GM19455 (cell line): ENCODE results near the gene SEMA3G.

Experiments used
- ATAC-seq: cut with Tn5 transposase; IDR thresholded peaks from one replicate; pipeline ENCODE4 v1.9.1; 2021; ENCODE audit not compliant: unreplicated experiment

SEMA3G gene

GRCh38 chr3:52396907-52397591, 47.9 kb downstream of the SEMA3G start:
- ATAC-seq: no peak

- no peak for ATAC-seq
Measured at GRCh38 chr3:52396011-52396906, 48.6 kb downstream of the SEMA3G start.

DNA sequence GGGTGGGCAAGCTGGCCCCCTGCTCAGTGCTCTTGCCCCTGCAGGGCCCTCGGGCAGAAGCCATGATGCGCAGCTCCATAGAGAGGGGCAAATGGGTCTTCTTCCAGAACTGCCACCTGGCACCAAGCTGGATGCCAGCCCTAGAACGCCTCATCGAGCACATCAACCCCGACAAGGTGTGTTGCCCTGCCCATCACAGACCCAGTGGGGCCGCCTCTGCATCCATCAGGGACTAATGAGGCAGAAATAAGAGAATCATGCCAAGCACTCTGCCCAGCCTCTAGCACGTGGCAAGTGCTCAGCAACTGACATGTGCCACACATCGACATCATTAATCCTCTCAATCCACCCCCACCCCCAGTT, 49.4 kb downstream of the SEMA3G start:
- no peak for ATAC-seq

DNA sequence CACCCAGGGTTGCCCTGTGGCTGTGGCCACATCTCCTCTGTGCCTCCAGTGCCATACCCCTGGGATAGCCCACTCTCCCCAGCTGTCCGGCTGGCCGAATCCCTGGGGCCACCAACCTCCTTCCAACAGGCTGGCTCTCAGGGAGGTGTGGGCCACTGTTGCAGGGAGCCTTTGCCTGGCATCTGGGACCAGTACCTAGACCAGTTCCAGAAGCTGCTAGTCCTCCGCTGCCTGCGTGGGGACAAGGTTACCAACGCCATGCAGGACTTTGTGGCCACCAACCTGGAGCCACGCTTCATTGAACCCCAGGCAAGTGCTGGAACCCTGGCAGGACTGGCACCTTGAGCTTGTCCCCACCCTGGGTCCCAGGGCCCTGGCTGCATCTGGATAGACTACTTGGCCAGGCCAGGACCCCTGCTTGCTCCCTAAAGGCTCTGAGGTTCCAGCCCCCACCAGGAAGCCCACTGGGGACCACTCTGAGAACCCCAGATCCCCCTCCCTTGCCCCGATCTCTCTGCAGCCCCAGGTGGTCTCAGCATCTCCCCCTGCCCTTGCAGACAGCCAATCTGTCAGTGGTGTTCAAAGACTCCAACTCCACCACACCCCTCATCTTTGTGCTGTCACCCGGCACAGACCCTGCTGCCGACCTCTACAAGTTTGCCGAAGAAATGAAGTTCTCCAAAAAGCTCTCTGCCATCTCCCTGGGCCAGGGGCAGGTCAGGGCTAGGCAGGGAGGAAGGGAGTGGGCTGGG, 50.0 kb downstream of the SEMA3G start:
- no peak for ATAC-seq

- no peak for ATAC-seq
Measured at GRCh38 chr3:52393959-52394670, 50.8 kb downstream of the SEMA3G start.

DNA sequence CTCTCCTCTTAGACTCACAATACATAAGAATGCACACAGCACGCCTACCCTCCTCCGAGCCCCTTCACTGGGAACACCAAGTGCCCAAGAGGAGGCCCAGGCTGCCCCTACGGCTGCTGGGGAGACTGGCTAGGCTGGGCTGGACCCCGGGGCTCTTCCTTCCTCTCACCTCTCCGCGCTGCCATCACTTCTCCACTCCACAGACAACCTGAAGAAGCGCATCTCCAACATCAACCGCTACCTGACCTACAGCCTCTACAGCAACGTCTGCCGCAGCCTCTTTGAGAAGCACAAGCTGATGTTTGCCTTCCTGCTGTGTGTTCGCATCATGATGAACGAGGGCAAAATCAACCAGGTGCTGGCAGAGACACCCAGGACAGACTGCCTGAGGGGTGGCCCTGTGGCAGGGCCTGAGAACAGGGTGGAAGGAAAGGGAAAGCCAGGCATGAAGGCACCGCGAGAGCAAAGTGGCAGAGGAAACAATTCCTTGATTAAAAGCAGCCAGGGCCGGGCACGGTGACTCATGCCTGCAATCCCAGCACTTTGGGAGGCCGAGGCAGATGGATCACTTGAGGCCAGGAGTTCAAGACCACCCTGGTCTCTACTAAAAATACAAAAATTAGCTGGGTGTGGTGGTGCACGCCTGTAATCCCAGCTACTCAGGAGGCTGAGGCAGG, 51.6 kb downstream of the SEMA3G start:
- no peak for ATAC-seq

DNA sequence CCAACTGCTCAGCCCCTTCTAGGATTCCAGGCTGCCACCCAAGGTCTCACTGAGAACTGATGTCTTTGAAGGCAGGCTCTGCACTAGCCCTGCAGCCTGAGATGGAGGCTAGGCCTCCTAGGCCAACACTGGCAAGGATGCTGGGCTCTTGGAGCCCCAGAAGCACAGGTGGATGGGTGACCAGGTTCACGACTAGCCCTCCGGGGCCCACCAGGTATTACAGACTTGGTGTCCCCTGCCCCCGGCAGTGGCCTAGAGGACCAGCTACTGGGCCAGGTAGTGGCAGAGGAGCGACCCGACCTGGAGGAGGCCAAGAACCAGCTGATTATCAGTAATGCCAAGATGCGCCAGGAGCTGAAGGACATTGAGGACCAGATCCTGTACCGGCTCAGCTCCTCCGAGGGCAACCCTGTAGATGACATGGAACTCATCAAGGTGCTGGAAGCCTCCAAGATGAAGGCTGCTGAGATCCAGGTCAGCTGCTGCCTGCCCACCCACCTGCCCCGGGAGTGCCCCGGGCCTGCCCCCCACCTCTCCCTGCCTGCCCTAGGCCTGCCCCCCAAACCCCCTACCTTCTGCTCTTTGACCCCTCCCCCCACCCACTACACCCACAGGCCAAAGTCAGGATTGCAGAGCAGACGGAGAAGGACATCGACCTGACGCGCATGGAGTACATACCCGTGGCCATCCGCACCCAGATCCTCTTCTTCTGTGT, 52.5 kb downstream of the SEMA3G start:
- ATAC-seq: no peak

- no peak for ATAC-seq
Measured at GRCh38 chr3:52391096-52391495, 53.8 kb downstream of the SEMA3G start.

DNA sequence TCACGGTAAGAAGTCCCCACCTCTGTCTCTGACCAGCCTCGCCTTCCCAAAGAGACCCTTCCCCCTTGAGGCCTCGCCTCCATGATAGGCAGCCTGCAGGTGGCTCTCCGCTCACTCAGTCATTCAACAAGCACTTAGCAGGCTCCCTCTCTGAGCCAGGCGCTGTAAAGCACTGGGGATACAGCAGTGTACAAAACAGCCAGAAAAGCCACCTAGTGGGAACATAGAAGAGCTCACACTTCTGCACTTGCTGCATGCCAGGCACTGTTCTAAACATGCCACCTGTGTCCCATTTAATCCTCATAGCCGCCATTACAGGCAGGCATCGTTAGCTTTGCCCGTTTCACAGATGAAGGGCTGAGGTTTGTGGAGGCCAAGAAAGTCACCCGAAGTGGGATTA, 56.0 kb downstream of the SEMA3G start:
- ATAC-seq: no peak

DNA sequence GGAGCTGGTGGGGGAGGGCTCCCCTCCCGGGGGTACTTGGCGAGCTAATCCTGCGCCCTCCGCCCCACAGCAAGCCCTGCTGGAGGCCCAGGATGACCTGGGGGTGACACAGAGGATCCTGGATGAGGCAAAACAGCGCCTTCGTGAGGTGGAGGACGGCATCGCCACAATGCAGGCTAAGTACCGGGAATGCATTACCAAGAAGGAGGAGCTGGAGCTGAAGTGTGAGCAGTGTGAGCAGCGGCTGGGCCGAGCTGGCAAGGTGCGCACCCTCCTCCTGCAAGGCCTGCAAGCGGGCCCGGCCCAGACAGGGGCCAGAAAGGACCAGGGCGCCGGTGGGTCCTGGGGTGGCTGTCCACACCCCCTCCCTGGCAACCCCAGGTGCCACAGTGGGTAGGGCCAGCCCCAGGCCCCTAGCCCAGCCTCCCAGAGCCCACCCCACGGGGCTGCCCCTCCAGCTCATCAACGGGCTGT, 56.5 kb downstream of the SEMA3G start:
- ATAC-seq: no peak

GRCh38 chr3:52387481-52387880, 57.4 kb downstream of the SEMA3G start:
- ATAC-seq: no peak

DNA sequence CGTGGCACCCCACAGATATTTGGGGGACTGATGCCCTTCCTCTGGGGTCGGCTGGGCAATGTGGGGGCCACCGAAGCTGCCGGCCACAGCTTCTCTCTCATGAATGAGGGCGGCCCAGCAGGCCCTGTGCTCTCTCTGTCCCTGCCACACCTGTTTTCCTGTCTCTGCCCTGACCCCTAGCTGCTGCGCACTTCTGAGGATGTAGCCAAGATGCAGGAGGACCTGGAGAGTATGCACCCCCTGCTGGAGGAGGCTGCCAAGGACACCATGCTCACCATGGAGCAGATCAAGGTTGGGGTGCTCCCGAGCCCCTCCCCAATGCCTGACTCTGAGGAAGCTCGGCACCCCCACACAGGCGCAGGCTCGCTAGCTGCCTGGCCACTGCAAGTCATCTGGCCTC, 59.7 kb downstream of the SEMA3G start:
- no peak for ATAC-seq

GRCh38 chr3:52384019-52384761, 60.7 kb downstream of the SEMA3G start:
- no peak for ATAC-seq

DNA sequence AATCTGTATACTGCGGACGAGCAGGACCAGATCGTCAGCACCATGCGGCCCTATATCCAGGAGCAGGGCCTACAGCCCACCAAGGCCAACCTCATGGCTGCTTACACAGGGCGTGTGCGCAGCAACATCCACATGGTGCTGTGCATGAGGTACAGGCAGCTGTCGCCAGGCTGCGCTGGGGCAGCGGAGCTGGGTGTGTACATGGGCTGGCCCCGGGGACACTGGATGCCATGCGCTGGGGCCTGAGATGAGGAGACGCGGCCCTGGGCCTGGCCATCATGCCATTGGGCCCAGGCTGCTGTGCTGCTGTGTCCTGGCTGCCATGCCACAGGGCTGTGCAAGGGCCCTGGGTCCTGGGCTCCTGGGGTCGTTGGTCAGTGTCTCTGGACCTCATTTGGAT, 61.5 kb downstream of the SEMA3G start:
- no peak for ATAC-seq
